Myometrial cell (primary cell): ENCODE measurements around the gene ACIN1. TPM values are rescaled to one million over a fixed set of nuclear protein-coding genes. Genes with fewer than 3 reads are reported as not detected.

Source experiments
- total RNA-seq: library from RNA; depleted of rRNA; stranded (reverse); fragments of >200 nt; gene quantifications from 2 replicates; pipeline ENCODE4 v1.2.3, GENCODE V29; 2015

Gene ACIN1, protein sequence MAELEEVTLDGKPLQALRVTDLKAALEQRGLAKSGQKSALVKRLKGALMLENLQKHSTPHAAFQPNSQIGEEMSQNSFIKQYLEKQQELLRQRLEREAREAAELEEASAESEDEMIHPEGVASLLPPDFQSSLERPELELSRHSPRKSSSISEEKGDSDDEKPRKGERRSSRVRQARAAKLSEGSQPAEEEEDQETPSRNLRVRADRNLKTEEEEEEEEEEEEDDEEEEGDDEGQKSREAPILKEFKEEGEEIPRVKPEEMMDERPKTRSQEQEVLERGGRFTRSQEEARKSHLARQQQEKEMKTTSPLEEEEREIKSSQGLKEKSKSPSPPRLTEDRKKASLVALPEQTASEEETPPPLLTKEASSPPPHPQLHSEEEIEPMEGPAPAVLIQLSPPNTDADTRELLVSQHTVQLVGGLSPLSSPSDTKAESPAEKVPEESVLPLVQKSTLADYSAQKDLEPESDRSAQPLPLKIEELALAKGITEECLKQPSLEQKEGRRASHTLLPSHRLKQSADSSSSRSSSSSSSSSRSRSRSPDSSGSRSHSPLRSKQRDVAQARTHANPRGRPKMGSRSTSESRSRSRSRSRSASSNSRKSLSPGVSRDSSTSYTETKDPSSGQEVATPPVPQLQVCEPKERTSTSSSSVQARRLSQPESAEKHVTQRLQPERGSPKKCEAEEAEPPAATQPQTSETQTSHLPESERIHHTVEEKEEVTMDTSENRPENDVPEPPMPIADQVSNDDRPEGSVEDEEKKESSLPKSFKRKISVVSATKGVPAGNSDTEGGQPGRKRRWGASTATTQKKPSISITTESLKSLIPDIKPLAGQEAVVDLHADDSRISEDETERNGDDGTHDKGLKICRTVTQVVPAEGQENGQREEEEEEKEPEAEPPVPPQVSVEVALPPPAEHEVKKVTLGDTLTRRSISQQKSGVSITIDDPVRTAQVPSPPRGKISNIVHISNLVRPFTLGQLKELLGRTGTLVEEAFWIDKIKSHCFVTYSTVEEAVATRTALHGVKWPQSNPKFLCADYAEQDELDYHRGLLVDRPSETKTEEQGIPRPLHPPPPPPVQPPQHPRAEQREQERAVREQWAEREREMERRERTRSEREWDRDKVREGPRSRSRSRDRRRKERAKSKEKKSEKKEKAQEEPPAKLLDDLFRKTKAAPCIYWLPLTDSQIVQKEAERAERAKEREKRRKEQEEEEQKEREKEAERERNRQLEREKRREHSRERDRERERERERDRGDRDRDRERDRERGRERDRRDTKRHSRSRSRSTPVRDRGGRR
- 67.0 and 77.6 TPM in 2 replicates for total RNA-seq

DNA sequence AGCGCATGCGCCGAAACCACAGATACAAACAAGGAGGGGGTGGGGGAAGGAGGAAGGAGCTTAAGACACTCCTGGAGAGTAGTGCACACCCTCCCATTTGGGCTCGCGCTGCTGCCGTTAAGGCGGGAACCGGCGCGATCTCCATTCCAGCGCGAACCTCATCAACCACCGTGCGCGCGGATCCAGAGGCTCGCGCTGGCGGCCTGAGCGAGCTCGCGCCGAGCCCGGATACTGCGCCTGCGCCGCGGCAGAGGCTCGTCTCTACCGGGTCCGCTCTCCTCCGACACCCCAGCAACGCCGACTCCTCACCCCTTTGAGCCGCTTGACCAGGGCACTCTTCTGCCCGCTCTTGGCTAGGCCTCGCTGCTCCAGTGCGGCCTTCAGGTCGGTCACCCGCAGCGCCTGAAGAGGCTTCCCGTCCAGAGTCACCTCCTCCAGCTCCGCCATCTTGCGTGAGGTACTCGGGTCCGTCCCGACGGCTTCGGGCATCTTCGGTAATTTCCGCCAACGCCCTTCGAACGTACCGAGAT is at the start of gene ACIN1:
Gene ACIN1, minus strand, starts transcription at position 471 of the 530 bp plus-strand sequence. Its CDS starts 24 bp downstream, at position 447.

DNA sequence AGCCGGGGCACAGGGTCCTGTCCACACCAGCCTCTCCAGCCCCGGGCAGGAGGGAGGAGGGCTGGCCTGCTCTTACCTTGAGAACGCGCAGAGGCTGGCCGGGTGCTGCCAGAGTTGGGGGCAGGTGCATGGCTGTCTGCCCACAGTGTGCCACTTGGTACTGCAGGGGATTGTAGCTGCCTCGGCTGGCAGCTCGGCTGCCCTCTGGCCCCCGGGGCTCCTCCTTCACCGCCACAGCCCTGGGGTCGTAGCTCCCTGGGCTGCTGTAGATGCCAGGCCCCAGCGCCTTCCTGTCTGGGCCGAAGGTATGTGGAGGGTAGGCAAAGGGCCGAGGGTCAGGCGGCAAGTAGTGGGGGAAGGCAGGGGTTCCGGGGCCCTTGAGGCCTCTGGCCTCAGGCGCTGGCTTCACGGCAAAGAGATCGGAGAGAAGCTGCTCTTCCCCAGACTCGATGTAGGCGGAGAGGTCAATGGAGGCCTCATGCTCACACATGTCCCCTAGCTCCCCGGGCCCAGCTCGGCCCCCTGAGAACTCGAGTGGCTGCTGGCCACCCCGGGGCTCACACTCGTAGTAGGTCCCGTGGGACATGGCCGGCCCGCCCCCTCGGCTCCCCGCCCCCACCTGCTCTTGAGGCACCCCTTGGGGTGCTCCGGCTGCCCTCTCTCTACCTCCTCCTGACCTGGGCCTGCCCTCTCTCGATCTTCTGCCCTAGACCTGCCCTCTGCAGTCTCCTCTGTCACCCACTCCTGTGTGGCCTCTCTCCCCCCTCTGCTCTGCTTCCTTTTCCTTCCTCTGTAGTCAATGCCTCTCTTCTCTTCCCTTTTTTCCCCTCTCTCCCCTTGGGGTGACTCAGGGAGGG is 23.8 kb upstream of the ACIN1 start, which contains the start of gene CEBPE:
Gene CEBPE, minus strand, starts transcription at position 750 of the 857 bp plus-strand sequence. Its CDS starts 164 bp downstream, at position 586.

DNA sequence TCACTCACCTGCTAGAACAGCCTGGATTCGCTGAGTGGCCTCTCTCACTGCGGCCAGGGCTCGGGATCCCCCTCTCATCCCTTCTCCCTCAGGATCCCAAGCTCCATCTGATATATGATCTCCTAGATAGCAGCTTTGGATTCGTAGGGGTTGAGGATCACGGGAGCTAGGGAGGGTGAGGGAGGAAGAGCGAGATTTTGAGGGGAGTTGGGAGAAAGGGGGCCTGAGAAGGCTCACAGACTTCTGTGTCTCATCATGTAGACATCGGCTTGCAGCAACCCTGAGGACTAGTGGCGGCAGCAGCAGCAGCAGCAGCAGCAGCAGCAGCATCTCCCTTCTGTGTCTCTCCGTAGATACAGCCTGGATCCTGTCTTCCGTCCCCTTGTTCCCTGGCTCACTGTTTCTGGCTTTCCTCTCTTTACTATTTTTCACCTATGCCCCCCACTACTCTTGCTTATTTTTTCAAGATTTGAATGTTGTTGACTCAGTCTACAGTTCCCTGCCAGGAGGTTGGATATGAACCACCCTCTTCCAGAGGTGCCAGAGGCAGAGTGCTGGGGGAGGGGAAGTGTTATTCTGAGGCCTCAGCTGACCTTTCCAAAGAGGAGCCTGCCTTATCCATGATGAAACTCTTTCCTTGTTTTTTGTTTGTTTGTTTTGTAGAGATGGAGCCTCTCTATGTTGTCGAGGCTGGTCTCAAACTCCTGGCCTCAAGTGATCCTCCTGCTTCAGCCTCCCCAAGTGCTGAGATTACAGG is 9.8 kb upstream of the ACIN1 start, which contains the start of gene CIROP:
Gene CIROP, minus strand, starts transcription at position 399 of the 757 bp plus-strand sequence. Its CDS starts 69 bp downstream, at position 330.

DNA sequence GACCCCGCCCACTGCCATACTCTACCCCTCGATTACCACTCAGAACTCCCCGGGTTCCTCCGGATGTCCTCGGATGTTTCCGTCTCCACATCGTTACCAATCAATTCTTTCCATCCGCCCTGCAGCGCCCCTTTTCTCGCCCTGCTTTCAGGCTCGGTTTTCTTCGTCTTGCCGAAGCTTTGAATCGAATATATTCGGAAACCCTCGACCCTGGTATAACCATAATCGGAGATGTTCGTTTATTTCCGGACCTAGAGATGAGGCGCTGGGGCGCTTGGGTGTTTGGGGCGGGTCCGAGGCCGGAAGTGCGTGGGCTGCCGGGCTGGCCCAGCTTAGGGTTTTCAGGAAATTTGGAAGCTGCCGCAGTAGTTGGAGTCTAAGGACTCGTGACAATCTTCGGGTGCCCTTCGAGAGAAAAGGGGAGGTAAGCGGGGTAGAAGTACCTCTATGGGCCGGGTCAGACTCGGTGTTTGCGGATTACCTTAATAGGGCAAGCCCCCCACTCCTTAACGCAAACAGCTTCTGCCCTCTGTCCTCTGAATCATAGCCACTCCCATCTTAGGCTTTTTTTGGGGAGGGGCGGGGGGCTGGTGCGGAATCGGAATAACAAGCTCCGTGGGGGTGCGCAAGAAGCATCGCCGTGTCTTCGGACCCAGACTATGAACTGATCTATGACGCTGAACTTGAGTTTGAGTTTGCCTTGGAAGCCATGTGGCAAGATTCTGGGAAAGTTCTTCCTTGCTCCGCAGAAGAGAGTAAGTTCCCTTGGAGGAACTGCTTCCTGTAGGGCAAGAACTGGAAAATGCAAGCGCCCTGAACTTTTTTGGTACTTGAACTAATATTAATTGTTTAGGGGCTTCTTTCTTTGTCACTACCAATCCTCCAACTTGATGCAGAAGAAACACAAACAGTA is 516 bp upstream of the ACIN1 start, which contains the start of gene C14orf119:
Gene C14orf119, plus strand, starts transcription at position 310 of the 913 bp plus-strand sequence. CDS start 2,154 bp downstream, outside the sequence.

DNA sequence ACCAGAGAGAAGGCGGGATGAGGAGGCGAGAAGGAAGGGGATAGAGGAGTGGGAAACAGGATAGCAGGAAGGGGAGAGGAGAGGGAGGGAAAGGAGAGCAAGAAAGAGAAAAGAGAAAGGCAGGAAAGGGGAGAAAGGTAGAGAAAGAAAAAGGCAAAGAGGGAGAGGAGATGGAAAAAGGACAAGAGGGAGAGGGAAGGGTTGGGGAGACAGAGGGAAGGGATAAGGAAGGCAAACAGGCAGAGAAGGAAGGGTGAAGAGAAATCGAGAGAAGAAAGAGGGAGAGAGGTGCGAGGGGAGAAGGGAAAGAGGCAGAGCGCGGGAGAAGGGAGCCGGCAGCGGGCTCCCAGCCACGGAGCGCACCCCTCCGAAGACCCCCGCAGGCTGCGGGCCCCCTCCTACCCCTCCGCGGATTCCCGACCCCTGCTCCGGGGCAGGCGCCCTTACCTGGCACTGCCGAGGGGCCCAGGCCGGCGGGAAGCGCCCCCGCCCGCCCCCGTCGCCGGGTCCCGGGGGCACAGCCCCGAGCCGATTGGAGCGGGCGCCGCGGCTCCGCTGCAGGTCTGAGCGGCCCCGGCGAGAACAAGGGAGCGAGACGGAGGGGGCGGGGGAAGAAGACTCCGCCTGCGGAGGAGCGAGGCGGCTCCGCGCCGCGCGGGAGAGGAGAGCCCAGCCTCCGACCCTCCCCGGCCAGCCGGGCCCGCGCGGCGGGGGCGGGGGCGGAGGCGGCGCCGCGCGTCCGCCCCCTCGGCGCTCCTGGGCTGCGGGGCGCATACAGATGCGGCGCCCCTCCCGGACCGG is 37.8 kb downstream of the ACIN1 start, which contains the start of gene CDH24:
Gene CDH24, minus strand, starts transcription at position 565 of the 801 bp plus-strand sequence. CDS start 1,787 bp downstream, outside the sequence.

DNA sequence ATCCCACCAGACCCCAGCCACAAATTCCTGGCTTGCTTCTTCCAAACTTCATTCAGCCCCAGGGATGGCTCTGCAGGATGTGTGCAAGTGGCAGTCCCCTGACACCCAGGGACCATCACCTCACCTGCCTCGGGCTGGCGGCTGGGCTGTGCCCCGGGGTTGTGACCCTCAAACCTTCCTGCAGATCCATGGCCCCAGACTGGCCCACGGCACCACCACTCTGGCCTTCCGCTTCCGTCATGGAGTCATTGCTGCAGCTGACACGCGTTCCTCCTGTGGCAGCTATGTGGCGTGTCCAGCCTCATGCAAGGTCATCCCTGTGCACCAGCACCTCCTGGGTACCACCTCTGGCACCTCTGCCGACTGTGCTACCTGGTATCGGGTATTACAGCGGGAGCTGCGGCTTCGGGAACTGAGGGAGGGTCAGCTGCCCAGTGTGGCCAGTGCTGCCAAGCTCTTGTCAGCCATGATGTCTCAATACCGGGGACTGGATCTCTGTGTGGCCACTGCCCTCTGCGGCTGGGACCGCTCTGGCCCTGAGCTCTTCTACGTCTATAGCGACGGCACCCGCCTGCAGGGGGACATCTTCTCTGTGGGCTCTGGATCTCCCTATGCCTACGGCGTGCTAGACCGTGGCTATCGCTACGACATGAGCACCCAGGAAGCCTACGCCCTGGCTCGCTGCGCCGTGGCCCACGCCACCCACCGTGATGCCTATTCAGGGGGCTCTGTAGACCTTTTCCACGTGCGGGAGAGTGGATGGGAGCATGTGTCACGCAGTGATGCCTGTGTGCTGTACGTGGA is 52.6 kb downstream of the ACIN1 start, which contains the start of gene PSMB11:
Gene PSMB11, plus strand, starts transcription at position 51 of the 804 bp plus-strand sequence. Its CDS starts 14 bp downstream, at position 65.

DNA sequence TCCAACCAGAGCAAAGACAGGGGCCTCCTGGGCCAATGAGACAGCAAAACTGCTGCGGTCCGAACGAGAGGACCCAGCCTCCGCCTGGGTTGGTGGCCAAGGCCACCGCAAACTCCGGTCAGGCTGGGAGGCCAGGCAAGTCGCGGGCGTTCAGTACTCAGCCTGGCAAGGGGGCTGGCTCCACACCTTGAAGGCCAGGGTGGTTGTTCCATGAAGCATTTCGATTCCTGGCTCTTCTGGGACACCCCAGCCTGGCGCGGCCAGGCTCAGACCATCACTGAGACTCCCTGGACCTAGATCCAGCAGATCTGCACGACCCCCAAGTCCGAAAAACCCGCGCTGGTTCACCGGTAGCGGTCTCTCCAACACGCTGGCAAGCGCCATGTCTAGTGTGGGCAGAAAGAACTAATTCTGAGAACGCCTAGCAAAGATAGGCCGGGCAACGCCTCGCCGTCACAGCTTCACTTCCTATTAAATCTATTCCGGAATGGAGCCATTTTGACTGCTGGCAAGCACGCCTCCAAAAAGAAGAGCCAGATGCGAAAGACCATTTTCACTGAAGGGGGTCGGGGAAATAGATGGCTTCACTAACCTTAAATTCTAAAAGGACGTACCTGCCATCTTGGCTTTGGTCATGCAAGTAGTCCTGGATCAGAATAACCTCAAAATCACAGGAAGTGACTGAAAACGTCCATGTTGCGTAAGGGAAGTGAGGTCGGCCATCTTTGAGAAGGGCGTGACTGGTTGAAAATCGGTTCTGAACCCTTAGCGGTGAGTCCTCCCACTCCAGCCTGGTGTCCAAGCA is 60.2 kb downstream of the ACIN1 start, which contains the start of gene PSMB5:
Gene PSMB5, minus strand, starts transcription at position 403 of the 805 bp plus-strand sequence. Its CDS starts 19 bp downstream, at position 384.

DNA sequence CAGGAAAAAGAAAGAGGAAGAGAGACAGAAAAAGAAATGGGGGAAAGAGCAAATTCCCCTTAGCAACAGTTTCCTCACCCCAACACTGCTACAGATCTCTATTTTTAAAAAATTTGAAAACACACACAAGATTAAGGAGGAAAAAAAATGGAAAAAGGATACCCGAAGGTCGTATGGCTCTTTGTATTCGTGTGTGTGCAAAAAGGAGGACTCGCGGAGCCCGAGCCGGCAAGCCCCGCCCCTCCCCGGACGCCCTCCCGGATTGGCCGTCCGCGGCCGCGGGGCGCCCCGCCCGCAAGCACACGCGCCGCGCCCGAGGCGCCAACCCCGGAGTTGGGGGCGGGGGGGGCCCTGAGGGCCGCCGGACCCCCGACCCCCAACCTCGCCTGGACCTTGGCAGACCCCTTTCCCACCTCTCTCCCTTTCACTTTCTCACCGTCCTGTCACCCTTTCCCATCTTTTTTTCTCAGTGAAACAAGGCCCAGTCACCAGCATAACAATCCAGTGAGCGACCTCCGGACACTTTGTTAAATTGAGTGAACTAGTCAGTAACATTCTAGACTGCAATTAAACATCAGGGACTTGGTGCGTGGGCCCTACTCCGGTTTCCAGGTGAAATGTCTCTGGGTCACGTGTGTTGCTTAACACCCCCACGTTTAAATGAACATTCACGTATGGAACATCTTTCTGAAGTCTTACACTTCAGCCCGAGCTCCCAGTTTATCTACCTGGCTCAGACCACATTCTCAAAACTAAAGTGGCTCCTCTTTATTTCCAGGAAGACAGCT is 84.8 kb downstream of the ACIN1 start, which contains the start of gene C14orf93:
Gene C14orf93, minus strand, starts transcription at position 205 of the 788 bp plus-strand sequence. CDS start 11,120 bp downstream, outside the sequence.

Other genes with a start within 250 kb of the ACIN1 start
- 98.4 and 113 TPM in 2 replicates for gene LRP10, start 223.4 kb downstream of the ACIN1 start, total RNA-seq
- gene REM2, start 211.9 kb downstream of the ACIN1 start, total RNA-seq, result 0.58 TPM in 1 of 2 replicates, not detected in the other
- 44.4 and 75.1 TPM in 2 replicates for gene RBM23, start 176.0 kb downstream of the ACIN1 start, total RNA-seq
- gene PRMT5, start 165.8 kb downstream of the ACIN1 start, total RNA-seq, result 86.1 and 97.2 TPM in 2 replicates
- 61.4 and 69.8 TPM in 2 replicates for gene HAUS4, start 138.0 kb downstream of the ACIN1 start, total RNA-seq
- 21.6 and 30.0 TPM in 2 replicates for gene AJUBA, start 112.6 kb downstream of the ACIN1 start, total RNA-seq
- gene C14orf93, start 85.0 kb downstream of the ACIN1 start, total RNA-seq, result 11.2 and 15.8 TPM in 2 replicates
- 351 and 468 TPM in 2 replicates for gene PSMB5, start 60.2 kb downstream of the ACIN1 start, total RNA-seq
- not detected in 2 replicates for gene PSMB11, start 52.9 kb downstream of the ACIN1 start, total RNA-seq
- gene CDH24, start 37.6 kb downstream of the ACIN1 start, total RNA-seq, result 5.0 and 7.2 TPM in 2 replicates
- 66.1 and 75.5 TPM in 2 replicates for gene C14orf119, start 369 bp upstream of the ACIN1 start, total RNA-seq
- 0.58 TPM in 1 of 2 replicates, not detected in the other for gene CIROP, start 9.9 kb upstream of the ACIN1 start, total RNA-seq
- gene CEBPE, start 24.1 kb upstream of the ACIN1 start, total RNA-seq, result not detected in 2 replicates
- 6.9 and 13.1 TPM in 2 replicates for gene SLC7A8, start 88.5 kb upstream of the ACIN1 start, total RNA-seq
- gene RNF212B, start 142.8 kb upstream of the ACIN1 start, total RNA-seq, result not detected in 2 replicates
- 9.6 and 14.4 TPM in 2 replicates for gene HOMEZ, start 191.0 kb upstream of the ACIN1 start, total RNA-seq
- gene PPP1R3E, start 207.7 kb upstream of the ACIN1 start, total RNA-seq, result 1.1 and 1.2 TPM in 2 replicates
- 16.7 and 21.1 TPM in 2 replicates for gene BCL2L2, start 211.7 kb upstream of the ACIN1 start, total RNA-seq
- 59.5 and 63.1 TPM in 2 replicates for gene PABPN1, start 226.3 kb upstream of the ACIN1 start, total RNA-seq